ENCODE results near the gene AGBL4.

- no peak for TF ChIP-seq HDAC6 (IDR thresholded peaks at IDR 0.05; ENCODE audit: low read depth, low read length)
- TF ChIP-seq GTF2F1 (IDR thresholded peaks at IDR 0.05; ENCODE audit: low read length) = no peak
- TF ChIP-seq CREB1 (IDR thresholded peaks at IDR 0.05) = no peak
- TF ChIP-seq CREB1 (CRISPR knock-in tag; IDR thresholded peaks at IDR 0.05) = no peak
- no peak for TF ChIP-seq ZZZ3 (CRISPR knock-in tag; IDR thresholded peaks at IDR 0.05; ENCODE audit: borderline replicate concordance)
- TF ChIP-seq ARID5B (CRISPR knock-in tag; IDR thresholded peaks at IDR 0.05) = no peak
- TF ChIP-seq ATF7 (IDR thresholded peaks at IDR 0.05) = no peak
- TF ChIP-seq ATF7 (CRISPR knock-in tag; IDR thresholded peaks at IDR 0.05) = no peak
- TF ChIP-seq HOXA7 (CRISPR knock-in tag; IDR thresholded peaks at IDR 0.05) = no peak
- no peak for TF ChIP-seq REST (IDR thresholded peaks at IDR 0.05; ENCODE audit: borderline replicate concordance in 1 of 2, low read depth in 1 of 2, low read length in 2 of 2)
- TF ChIP-seq ELF4 (CRISPR knock-in tag; IDR thresholded peaks at IDR 0.05; ENCODE audit: borderline replicate concordance) = no peak
- no peak for TF ChIP-seq MIER2 (CRISPR knock-in tag; IDR thresholded peaks at IDR 0.05)
- no peak for TF ChIP-seq ZNF232 (CRISPR knock-in tag; IDR thresholded peaks at IDR 0.05; ENCODE audit: borderline replicate concordance)
Observed at GRCh38 chr1:48761986-48762385, 1261.8 kb downstream of the AGBL4 start.
